Fibroblast of the conjunctiva (primary cell): Measurements from ENCODE around the gene RHOH.
A peak's percentile ranks its signal among the peaks of the same experiment; 100 is the strongest.

Experiments
- DNase-seq: peaks from one replicate; pipeline ENCODE4 v3.0.0-alpha.2; 2010; ENCODE audit warnings: low read depth

RHOH gene

GRCh38 chr4:40238008-40238699 is 41.3 kb downstream of the RHOH start:
- no peak for DNase-seq

- DNase-seq = no peak
Observed at GRCh38 chr4:40238700-40239548, 42.1 kb downstream of the RHOH start.

- DNase-seq = no peak
Observed at GRCh38 chr4:40240040-40240653, 43.3 kb downstream of the RHOH start.

GRCh38 chr4:40241026-40241425 is 44.2 kb downstream of the RHOH start:
- no peak for DNase-seq

GRCh38 chr4:40241941-40242340 is 45.1 kb downstream of the RHOH start:
- DNase-seq = no peak

GRCh38 chr4:40243386-40243948 is 46.6 kb downstream of the RHOH start:
- DNase-seq = no peak

- no peak for DNase-seq
Observed at GRCh38 chr4:40244606-40245005, 47.8 kb downstream of the RHOH start.

- DNase-seq = no peak
Observed at GRCh38 chr4:40245550-40245949, 48.7 kb downstream of the RHOH start.

GRCh38 chr4:40246011-40246900 is 49.4 kb downstream of the RHOH start:
- no peak for DNase-seq

- DNase-seq = no peak
Observed at GRCh38 chr4:40246938-40247337, 50.1 kb downstream of the RHOH start.

- no peak for DNase-seq
Observed at GRCh38 chr4:40247350-40247749, 50.5 kb downstream of the RHOH start.

- DNase-seq = no peak
Observed at GRCh38 chr4:40251366-40251765, 54.5 kb downstream of the RHOH start.

GRCh38 chr4:40253906-40254305 is 57.1 kb downstream of the RHOH start:
- no peak for DNase-seq

- DNase-seq = peak; percentile 39
Observed at GRCh38 chr4:40254608-40255392, 58.0 kb downstream of the RHOH start.

- peak; percentile 91 for DNase-seq
Observed at GRCh38 chr4:40255393-40256281, 58.8 kb downstream of the RHOH start.

GRCh38 chr4:40256329-40256728 is 59.5 kb downstream of the RHOH start:
- no peak for DNase-seq

- DNase-seq = no peak
Observed at GRCh38 chr4:40256817-40257216, 60.0 kb downstream of the RHOH start.

- DNase-seq = no peak
Observed at GRCh38 chr4:40258627-40259026, 61.8 kb downstream of the RHOH start.

GRCh38 chr4:40261231-40262076 is 64.6 kb downstream of the RHOH start:
- DNase-seq = no peak
